ENCODE measurements around the gene CDX2. TPM values are rescaled to one million over a fixed set of nuclear protein-coding genes. Genes with fewer than 3 reads are reported as not detected.

The CDX2 gene
- polyA plus RNA-seq, 1 donor from 2014 or later, result not detected

GRCh38 chr13:27978301-27978968 lies 9.3 kb upstream of the CDX2 start:
- Histone ChIP-seq H3K79me2 (replicated peaks; ENCODE audit: insufficient read depth, low read length) (no peaks in the 10 kb centered on the region), H3K9ac (ENCODE audit: low read length) (no peak overlapping the region), H3K4me3 (ENCODE audit: low read length) (peak overlapping the region; percentile 55), H3K27ac (ENCODE audit: low read length) (no peak overlapping the region), H3K27me3 (ENCODE audit: insufficient read depth, low read depth, low read length) (peaks cover 100% of the 10 kb centered on the region), H3K9me2 (ENCODE audit: insufficient read depth, low read length) (no peaks in the 10 kb centered on the region), H2AFZ (ENCODE audit: low read depth, low read length) (no peak overlapping the region), H4K20me1 (ENCODE audit: insufficient read depth) (no peaks in the 10 kb centered on the region), H3K4me2 (ENCODE audit: low read length) (no peak overlapping the region), H3F3A (ENCODE audit: insufficient read depth, low read length, poor library complexity, severe bottlenecking) (no peaks in the 10 kb centered on the region), H3K36me3 (ENCODE audit: insufficient read depth, low read length) (no peaks in the 10 kb centered on the region), H3K9me3 (ENCODE audit: low read length) (no peaks in the 10 kb centered on the region)
- TF ChIP-seq EZH2 (IDR thresholded peaks at IDR 0.05; ENCODE audit: borderline replicate concordance, insufficient read depth, low read length, poor library complexity, severe bottlenecking) (peak; percentile 14), RAD21 (conservative IDR thresholded peaks at IDR 0.05) (no peak), POLR2AphosphoS5 (IDR thresholded peaks at IDR 0.05) (no peak), TAF1 (IDR thresholded peaks at IDR 0.05; ENCODE audit: low read depth) (no peak), EP300 (conservative IDR thresholded peaks at IDR 0.05; ENCODE audit: poor library complexity, severe bottlenecking) (no peak), SMC3 (conservative IDR thresholded peaks at IDR 0.05; ENCODE audit: poor library complexity) (no peak)

- no peaks in the 10 kb centered on the region for H4K20me1 ChIP-seq (ENCODE audit: insufficient read depth)
- H3K9me3 ChIP-seq (ENCODE audit: low read length), result no peaks in the 10 kb centered on the region
- TF ChIP-seq EZH2 (IDR thresholded peaks at IDR 0.05; ENCODE audit: borderline replicate concordance, insufficient read depth, low read length, poor library complexity, severe bottlenecking) (peak; percentile 76), EP300 (conservative IDR thresholded peaks at IDR 0.05; ENCODE audit: poor library complexity, severe bottlenecking) (no peak)
- H3K27me3 ChIP-seq (ENCODE audit: insufficient read depth, low read depth, low read length), result peaks cover 100% of the 10 kb centered on the region
- H3K4me2 ChIP-seq (ENCODE audit: low read length), result no peak overlapping the region
- no peak overlapping the region for H2AFZ ChIP-seq (ENCODE audit: low read depth, low read length)
- H3F3A ChIP-seq (ENCODE audit: insufficient read depth, low read length, poor library complexity, severe bottlenecking), result no peaks in the 10 kb centered on the region
- no peak overlapping the region for H3K27ac ChIP-seq (ENCODE audit: low read length)
- no peaks in the 10 kb centered on the region for H3K36me3 ChIP-seq (ENCODE audit: insufficient read depth, low read length)
- no peak overlapping the region for H3K9ac ChIP-seq (ENCODE audit: low read length)
- no peaks in the 10 kb centered on the region for H3K9me2 ChIP-seq (ENCODE audit: insufficient read depth, low read length)
- no peaks in the 10 kb centered on the region for H3K79me2 ChIP-seq (replicated peaks; ENCODE audit: insufficient read depth, low read length)
- H3K4me3 ChIP-seq (ENCODE audit: low read length), result peak overlapping the region; percentile 55
Measured at GRCh38 chr13:27977476-27978300, 8.6 kb upstream of the CDX2 start.

GRCh38 chr13:27976362-27977091 lies 7.4 kb upstream of the CDX2 start:
- Histone ChIP-seq H3K79me2 (replicated peaks; ENCODE audit: insufficient read depth, low read length) (no peaks in the 10 kb centered on the region), H3F3A (ENCODE audit: insufficient read depth, low read length, poor library complexity, severe bottlenecking) (no peaks in the 10 kb centered on the region), H3K27me3 (ENCODE audit: insufficient read depth, low read depth, low read length) (peaks cover 100% of the 10 kb centered on the region), H4K20me1 (ENCODE audit: insufficient read depth) (no peaks in the 10 kb centered on the region), H3K4me2 (ENCODE audit: low read length) (no peak overlapping the region), H3K27ac (ENCODE audit: low read length) (no peak overlapping the region), H3K9me2 (ENCODE audit: insufficient read depth, low read length) (no peaks in the 10 kb centered on the region), H3K36me3 (ENCODE audit: insufficient read depth, low read length) (no peaks in the 10 kb centered on the region), H3K9me3 (ENCODE audit: low read length) (no peaks in the 10 kb centered on the region), H3K9ac (ENCODE audit: low read length) (no peak overlapping the region), H2AFZ (ENCODE audit: low read depth, low read length) (no peak overlapping the region), H3K4me3 (ENCODE audit: low read length) (no peak overlapping the region)
- TF ChIP-seq REST (IDR thresholded peaks at IDR 0.05; ENCODE audit: borderline replicate concordance) (no peak), POLR2AphosphoS5 (IDR thresholded peaks at IDR 0.05) (no peak), EZH2 (IDR thresholded peaks at IDR 0.05; ENCODE audit: borderline replicate concordance, insufficient read depth, low read length, poor library complexity, severe bottlenecking) (peak; percentile 65)

Data from neural cell (in vitro differentiated cells).